ENCODE measurements around the gene SYTL1. TPM values are rescaled to one million over a fixed set of nuclear protein-coding genes. Genes with fewer than 3 reads are reported as not detected.

The SYTL1 gene
- total RNA-seq, 3 donors from 2014 or later (not counting 1 experiment from before 2014, with no cell fraction given): 244 to 312 (median 273) TPM

GRCh38 chr1:27402349-27402754 is 60.5 kb downstream of the SYTL1 start:
- peak in 1 of 2 donors; percentile 39 for DNase-seq
- H3K36me3 ChIP-seq (ENCODE audit: control insufficient read depth, insufficient read depth, low read length): peaks cover 6% of the 10 kb centered on the region
- H3K27me3 Mint-ChIP-seq (ENCODE audit: low read depth in 2 of 2): no peaks in the 10 kb centered on the region
- H3K9me3 ChIP-seq (ENCODE audit: control insufficient read depth, insufficient read depth, low read length): no peaks in the 10 kb centered on the region
- H3K4me1 ChIP-seq (ENCODE audit: control insufficient read depth, insufficient read depth, low read length): peaks cover 41% of the 10 kb centered on the region
- peak overlapping the region; percentile 86 to 94 for H3K27ac Mint-ChIP-seq
- no peak for ATAC-seq
- no peaks in the 10 kb centered on the region for H3K9me3 Mint-ChIP-seq
- H3K36me3 Mint-ChIP-seq: no peaks in the 10 kb centered on the region
- TF ChIP-seq CTCF (IDR thresholded peaks at IDR 0.05): no peak
- no peak overlapping the region for H3K4me3 ChIP-seq (ENCODE audit: low read length)
- H3K4me3 Mint-ChIP-seq: no peak overlapping the region
- intact Hi-C loops (cut with micrococcal nuclease): loop anchor here (2.0 to 5.0 kb wide), 2 partner anchors 205 to 260 kb away; no protein-coding TSS in a partner anchor
- no peaks in the 10 kb centered on the region for H3K27me3 ChIP-seq (ENCODE audit: control insufficient read depth, insufficient read depth, low read length)
- peak overlapping the region; percentile 74 for H3K27ac ChIP-seq (ENCODE audit: low read length)
- H3K4me1 Mint-ChIP-seq: peaks cover 33 to 41% of the 10 kb centered on the region in 2 donors
- WGBS (ENCODE audit: insufficient coverage): 45% methylated on average over 8 of the region's 8 CpGs

DNA sequence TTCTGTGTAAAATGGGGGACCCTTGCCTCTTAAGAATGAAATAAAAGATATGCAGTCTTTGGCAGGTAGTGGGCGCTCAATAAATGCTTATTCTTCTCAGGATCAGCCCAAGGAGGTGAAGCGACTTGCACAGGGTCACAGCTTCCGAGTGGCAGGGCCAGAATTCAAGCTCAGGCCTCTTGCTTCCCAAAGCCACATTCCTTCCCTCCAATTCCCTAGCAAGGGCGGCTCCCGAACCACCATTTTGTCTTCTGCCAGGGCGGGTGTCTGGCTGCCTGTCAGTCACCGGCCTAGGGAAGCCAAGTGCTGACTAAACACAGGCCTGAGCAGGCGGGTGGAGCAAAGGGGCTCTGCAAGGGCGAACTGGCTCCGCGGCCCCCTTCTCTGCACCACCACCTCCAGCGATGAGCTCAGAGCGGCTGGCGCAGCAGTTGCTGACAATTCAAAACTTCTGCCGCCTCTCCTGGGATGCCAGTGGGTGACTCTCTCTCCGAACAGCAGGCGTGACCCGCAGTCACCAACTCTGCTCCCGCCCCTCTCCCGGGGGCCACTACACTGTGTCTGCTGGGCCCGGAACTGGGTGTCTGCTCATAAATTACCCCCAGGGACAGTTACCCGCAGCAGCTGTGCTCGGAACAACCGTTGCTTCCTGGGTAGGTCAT is 61.4 kb downstream of the SYTL1 start:
- peak overlapping the region; percentile 86 to 94 for H3K27ac Mint-ChIP-seq
- H3K4me1 ChIP-seq (ENCODE audit: control insufficient read depth, insufficient read depth, low read length): peaks cover 41% of the 10 kb centered on the region
- DNase-seq (peak; percentile 59 to 63), ATAC-seq (peak; percentile 86 to 89 (median 88))
- WGBS (ENCODE audit: insufficient coverage): 15% methylated on average over 24 of the region's 24 CpGs
- TF ChIP-seq CTCF (IDR thresholded peaks at IDR 0.05): peak; percentile 5
- intact Hi-C loops (cut with micrococcal nuclease): loop anchor here (2.0 to 5.0 kb wide), 2 partner anchors 204 to 260 kb away; no protein-coding TSS in a partner anchor
- H3K9me3 ChIP-seq (ENCODE audit: control insufficient read depth, insufficient read depth, low read length): no peaks in the 10 kb centered on the region
- H3K27ac ChIP-seq (ENCODE audit: low read length): peak overlapping the region; percentile 74
- H3K9me3 Mint-ChIP-seq: no peaks in the 10 kb centered on the region
- H3K4me3 Mint-ChIP-seq: peak overlapping the region; percentile 77
- no peaks in the 10 kb centered on the region for H3K27me3 ChIP-seq (ENCODE audit: control insufficient read depth, insufficient read depth, low read length)
- H3K36me3 ChIP-seq (ENCODE audit: control insufficient read depth, insufficient read depth, low read length): peaks cover 15% of the 10 kb centered on the region
- H3K27me3 Mint-ChIP-seq (ENCODE audit: low read depth in 2 of 2): no peaks in the 10 kb centered on the region
- H3K4me1 Mint-ChIP-seq: peaks cover 33 to 41% of the 10 kb centered on the region in 2 donors
- H3K36me3 Mint-ChIP-seq: no peaks in the 10 kb centered on the region
- peak overlapping the region; percentile 9 for H3K4me3 ChIP-seq (ENCODE audit: low read length)

Other genes starting within 250 kb of the SYTL1 start
- 10 to 100 TPM; 26.5 to 37.4 (median 29.4) TPM for gene SLC9A1, start 186.9 kb upstream of the SYTL1 start, total RNA-seq
- 10 to 100 TPM; 68.9 to 82.0 (median 81.7) TPM for gene WDTC1, start 107.4 kb upstream of the SYTL1 start, total RNA-seq
- gene TMEM222, start 19.9 kb upstream of the SYTL1 start, total RNA-seq: 10 to 100 TPM; 34.9 to 41.2 (median 37.3) TPM
- gene MAP3K6, start 24.9 kb downstream of the SYTL1 start, total RNA-seq: 10 to 100 TPM in 2 of 3 donors, 1 to 10 TPM in 1; 8.2 to 15.1 (median 12.1) TPM
- not detected for gene FCN3, start 32.8 kb downstream of the SYTL1 start, total RNA-seq
- gene CD164L2, start 41.3 kb downstream of the SYTL1 start, total RNA-seq: under 1 TPM in 1 of 3 donors, not detected in 2; 0.40 TPM
- under 1 TPM; 0.39 to 0.87 (median 0.60) TPM for gene GPR3, start 50.6 kb downstream of the SYTL1 start, total RNA-seq
- gene WASF2, start 148.1 kb downstream of the SYTL1 start, total RNA-seq: 100 to 1,000 TPM; 137 to 153 (median 143) TPM